GM12801 (cell line): ENCODE data around the gene CIAO2B.

Experiments
- CTCF ChIP-seq: IDR thresholded peaks from one replicate; pipeline ENCODE4 v1.5.1; 2011; ENCODE audit warnings: control low read depth; ENCODE audit not compliant: insufficient read length; ENCODE audit errors: extremely low read depth

The CIAO2B gene

GRCh38 chr16:66918355-66918754 lies 15.8 kb downstream of the CIAO2B start:
- no peak for TF ChIP-seq CTCF

- no peak for TF ChIP-seq CTCF
These were observed 16.5 kb downstream of the CIAO2B start for GRCh38 chr16:66917741-66918140.

- TF ChIP-seq CTCF = no peak
These were observed 17.7 kb downstream of the CIAO2B start for GRCh38 chr16:66916518-66916917.

GRCh38 chr16:66915041-66915440 lies 19.2 kb downstream of the CIAO2B start:
- no peak for TF ChIP-seq CTCF

DNA sequence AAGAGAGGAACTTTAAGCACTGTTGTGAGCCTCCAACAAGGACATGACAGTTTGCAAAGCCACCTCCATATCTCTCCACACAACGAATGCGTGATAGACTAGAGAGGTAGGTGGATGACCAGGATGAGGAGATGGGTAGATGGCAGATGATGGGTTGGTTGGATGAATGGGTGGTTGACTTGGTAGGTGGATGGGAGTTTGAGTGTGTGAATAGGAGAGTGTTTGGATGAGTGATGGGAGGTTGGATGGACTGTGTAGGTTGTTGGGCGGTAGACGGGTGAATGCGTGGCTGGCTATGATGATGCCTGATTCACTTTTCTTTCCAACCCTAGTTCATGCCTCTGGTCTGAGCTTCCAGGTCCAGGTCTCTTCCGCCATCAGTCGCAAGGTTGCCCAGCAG lies 19.7 kb downstream of the CIAO2B start:
- no peak for TF ChIP-seq CTCF

- no peak for TF ChIP-seq CTCF
These were observed 20.5 kb downstream of the CIAO2B start for GRCh38 chr16:66913711-66914110.

DNA sequence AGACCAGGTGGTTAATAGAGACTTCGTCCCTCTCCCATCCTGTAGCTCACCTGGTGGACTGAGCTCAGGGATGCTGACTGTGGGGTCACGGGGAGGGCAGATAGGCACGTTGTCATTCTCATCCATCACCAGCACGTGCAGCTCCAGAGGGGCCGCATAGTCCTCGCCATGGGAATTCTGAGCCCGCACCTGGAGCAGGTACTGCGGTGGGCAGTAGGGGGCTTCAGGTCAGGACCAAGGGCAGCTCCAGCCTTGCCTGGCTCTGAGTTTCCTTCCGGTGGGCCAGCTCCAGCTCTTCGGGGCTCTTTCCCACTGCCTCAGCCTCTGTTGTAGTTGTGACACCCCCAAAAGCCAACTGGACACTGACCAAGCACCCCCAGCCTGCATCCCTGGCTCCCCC lies 21.1 kb downstream of the CIAO2B start:
- no peak for TF ChIP-seq CTCF

GRCh38 chr16:66911801-66912200 lies 22.4 kb downstream of the CIAO2B start:
- no peak for TF ChIP-seq CTCF
